K562 (cell line): ENCODE data around the gene ARMC2. TPM values are rescaled to one million over a fixed set of nuclear protein-coding genes. Genes with fewer than 3 reads are reported as not detected.

Source experiments
- ATAC-seq: fragments of 200-7000 bp; cut with Tn5 transposase; 3 replicates; pipeline ENCODE4 v1.9.1; 2020; ENCODE audit warnings: moderate library complexity
- BruUV-seq: library from RNA; stranded (reverse); fragments of 400-500 nt; replicated peaks from 2 replicates; lab custom pipeline; 2021; lab: Mats Ljungman, UMichigan
- CTCF ChIA-PET: fragments of 300-600 bp; formaldehyde crosslinking; extraction: SDS; loops from one replicate; lab custom pipeline; 2021; ENCODE audit warnings: low intra/inter-chr PET ratio; lab: Yijun Ruan, JAX
- POLR2A ChIA-PET: fragments of 300-600, 350-650 bp; sonication (Branson Sonifier 250); formaldehyde crosslinking; extraction: SDS; loops from one replicate; lab custom pipeline; 2021; ENCODE audit warnings: antibody characterized with exemption, inconsistent platforms; lab: Yijun Ruan, JAX
- DNase-seq, 4 experiments: peaks; one replicate each; pipeline versions ENCODE4 v3.0.0 to v3.0.0-alpha.2; 2011 to 2018; ENCODE audit warnings: low spot score in 3 of 4, mixed read lengths in 3 of 4; ENCODE audit errors: extremely low read depth in 1 of 4
- FAIRE-seq: peaks from 2 replicates; lab custom pipeline; 2011; peaks lifted over from hg19 to GRCh38; lab: Jason Lieb, UNC
- H2AFZ ChIP-seq: 2 replicates; pipeline ENCODE4 v1.6.0; 2011; ENCODE audit warnings: low read depth, low read length, control low read depth, inconsistent platforms
- H3K27ac ChIP-seq: fragments of 200-600 bp; 3 replicates; pipeline ENCODE4 v1.8.0; 2011; ENCODE audit warnings: low read depth, mild to moderate bottlenecking, control low read depth, inconsistent platforms, low read length, moderate library complexity, mixed read lengths; ENCODE audit errors: extremely low read depth
- H3K27me3 ChIP-seq, 2 experiments: fragments of 300-600 bp in 1 of 2; 2 replicates in 1 of 2; 3 replicates in 1 of 2; pipeline versions ENCODE4 v1.6.0 to v1.8.0; 2011; ENCODE audit warnings: inconsistent platforms in 2 of 2, low read length in 2 of 2, mild to moderate bottlenecking in 1 of 2, mixed read lengths in 1 of 2, moderate library complexity in 1 of 2; ENCODE audit not compliant: control insufficient read depth in 2 of 2, insufficient read depth in 2 of 2
- H3K36me3 ChIP-seq: fragments of 300-600 bp; 3 replicates; pipeline ENCODE4 v1.8.0; 2011; ENCODE audit warnings: mild to moderate bottlenecking, low read length, inconsistent platforms; ENCODE audit not compliant: control insufficient read depth, insufficient read depth
- H3K4me1 ChIP-seq, 2 experiments: fragments of 200-600 bp in 1 of 2; replicated peaks in 1 of 2; 2 replicates in 1 of 2; 3 replicates in 1 of 2; pipeline versions ENCODE4 v1.5.1 to v1.8.0; 2011; ENCODE audit warnings: inconsistent platforms in 2 of 2, low read length in 2 of 2, mild to moderate bottlenecking in 1 of 2, mixed read lengths in 1 of 2, moderate library complexity in 1 of 2; ENCODE audit not compliant: control insufficient read depth in 2 of 2, insufficient read depth in 2 of 2
- H3K4me2 ChIP-seq: 2 replicates; pipeline ENCODE4 v1.6.1; 2011; ENCODE audit warnings: low read length, control low read depth, inconsistent platforms, mixed read lengths; ENCODE audit not compliant: insufficient read depth
- H3K4me3 ChIP-seq: fragments of 200-600 bp; sonication (generic), shearing (Covaris generic); 2 replicates; pipeline ENCODE4 v1.5.1; 2016; ENCODE audit warnings: control low read depth, inconsistent platforms
- H3K79me2 ChIP-seq: fragments of 200-600 bp; 3 replicates; pipeline ENCODE4 v1.8.0; 2011; ENCODE audit warnings: low read length, inconsistent platforms; ENCODE audit not compliant: control insufficient read depth, insufficient read depth
- H3K9ac ChIP-seq, 2 experiments: 2 replicates each; pipeline versions ENCODE4 v1.6.0 to v1.6.1; 2011; ENCODE audit warnings: low read depth in 2 of 2, low read length in 2 of 2, control low read depth in 1 of 2, inconsistent platforms in 1 of 2, mild to moderate bottlenecking in 1 of 2, mixed read lengths in 1 of 2; ENCODE audit not compliant: insufficient read depth in 1 of 2
- H3K9me1 ChIP-seq: one replicate; pipeline ENCODE4 v1.6.0; 2011; ENCODE audit warnings: inconsistent platforms, mild to moderate bottlenecking, low read length, moderate library complexity; ENCODE audit not compliant: control insufficient read depth, insufficient read depth
- H3K9me3 ChIP-seq: replicated peaks from 2 replicates; pipeline ENCODE4 v1.5.1; 2011; ENCODE audit warnings: low read depth, low read length, inconsistent platforms; ENCODE audit not compliant: control insufficient read depth, insufficient read depth
- H4K20me1 ChIP-seq: replicated peaks from 2 replicates; pipeline ENCODE4 v1.6.1; 2011; ENCODE audit warnings: low read length, inconsistent platforms, mixed read lengths; ENCODE audit not compliant: control insufficient read depth, insufficient read depth
- ARNT ChIP-seq, 2 experiments: fragments of 450-650 bp; IDR thresholded peaks; 2 replicates each; pipeline ENCODE4 v1.6.1; 2016; ENCODE audit warnings: mild to moderate bottlenecking in 1 of 2
- CEBPB ChIP-seq: fragments of 450-650 bp; IDR thresholded peaks from 2 replicates; pipeline ENCODE4 v1.6.1; 2016; ENCODE audit warnings: missing genetic modification characterization, missing compliant biosample characterization
- CREB3L1 ChIP-seq: fragments of 450-650 bp; IDR thresholded peaks from 2 replicates; pipeline ENCODE4 v1.6.1; 2014; ENCODE audit warnings: low read depth, mild to moderate bottlenecking, moderate library complexity, borderline replicate concordance
- DPF2 ChIP-seq: fragments of 450-650 bp; IDR thresholded peaks from 2 replicates; pipeline ENCODE4 v1.6.1; 2016
- FOXK2 ChIP-seq, 2 experiments: fragments of 450-650 bp; IDR thresholded peaks in 1 of 2; conservative IDR thresholded peaks in 1 of 2; 2 replicates each; pipeline ENCODE4 v1.6.1; 2016; ENCODE audit warnings: low read depth in 2 of 2, mild to moderate bottlenecking in 1 of 2
- IFI16 ChIP-seq: fragments of 250-450 bp; sonication (Bioruptor Pico); IDR thresholded peaks from 2 replicates; pipeline ENCODE4 v2.1.2; 2022; ENCODE audit warnings: mild to moderate bottlenecking, inconsistent platforms
- KAT7 ChIP-seq: sonication (generic); formaldehyde crosslinking; IDR thresholded peaks from 2 replicates; pipeline ENCODE4 v1.8.0; 2022; ENCODE audit warnings: missing genetic modification reagents, mild to moderate bottlenecking, borderline replicate concordance
- MED1 ChIP-seq: sonication (generic); formaldehyde crosslinking; IDR thresholded peaks from 2 replicates; pipeline ENCODE4 v1.8.1; 2023; ENCODE audit warnings: missing genetic modification reagents, borderline replicate concordance
- MEF2D ChIP-seq: conservative IDR thresholded peaks from 2 replicates; pipeline ENCODE4 v1.6.1; 2016; ENCODE audit warnings: low read depth, missing genetic modification characterization, missing compliant biosample characterization
- MYNN ChIP-seq, 2 experiments: sonication (generic); formaldehyde crosslinking in 1 of 2; IDR thresholded peaks; 2 replicates each; pipeline versions ENCODE4 v1.5.0 to v1.6.1; 2016 to 2020; ENCODE audit warnings: antibody characterized with exemption in 1 of 2, missing genetic modification reagents in 1 of 2
- NFIX ChIP-seq: fragments of 250-450 bp; sonication (Bioruptor Pico); IDR thresholded peaks from 2 replicates; pipeline ENCODE4 v1.4.0; 2020; ENCODE audit warnings: low read depth, mild to moderate bottlenecking, moderate library complexity
- POLR3A ChIP-seq: IDR thresholded peaks from 2 replicates; pipeline ENCODE4 v1.6.1; 2011; ENCODE audit warnings: borderline replicate concordance, mild to moderate bottlenecking, moderate library complexity; ENCODE audit not compliant: insufficient read length, insufficient read depth; ENCODE audit errors: extremely low read depth
- RBM17 ChIP-seq: fragments of 200-400 bp; formaldehyde crosslinking; IDR thresholded peaks from 2 replicates; pipeline ENCODE4 v1.6.1; 2017; ENCODE audit warnings: low read depth, mild to moderate bottlenecking, low read length, borderline replicate concordance
- SNIP1 ChIP-seq: fragments of 450-650 bp; IDR thresholded peaks from 2 replicates; pipeline ENCODE4 v1.7.1; 2017; ENCODE audit warnings: low read depth, mild to moderate bottlenecking
- SNRNP70 ChIP-seq: fragments of 200-400 bp; formaldehyde crosslinking; optimal IDR thresholded peaks from 2 replicates; pipeline ENCODE3; 2017; ENCODE audit warnings: low read depth, low read length
- SUPT5H ChIP-seq: fragments of 450-650 bp; IDR thresholded peaks from 2 replicates; pipeline ENCODE4 v1.6.1; 2016
- ZNF124 ChIP-seq: sonication (generic); formaldehyde crosslinking; IDR thresholded peaks from 2 replicates; pipeline ENCODE4 v1.8.1; 2022; ENCODE audit warnings: missing genetic modification reagents
- WGBS: fragments of 100-300 bp; shearing (Covaris generic); methylation state at CpG from one replicate; pipeline ENCODE4 v1.1.6; 2016; ENCODE audit warnings: low coverage, mixed read lengths; ENCODE audit not compliant: insufficient coverage; ENCODE audit errors: missing lambda C conversion rate; 5-methylcytosine and 5-hydroxymethylcytosine counted together
- in situ Hi-C: fragments of 300-500 bp; cut with MboI; formaldehyde crosslinking; loops from 4 replicates; pipeline ENCODE4 v1.15.0; 2018; ENCODE audit warnings: inconsistent platforms, mixed read lengths
- intact Hi-C: fragments of 100-400 bp; cut with micrococcal nuclease; formaldehyde crosslinking; loops from 2 replicates; pipeline ENCODE4 v1.14.2; 2022
- polyA plus RNA-seq, 8 experiments: library from polyadenylated mRNA; depleted of rRNA in 4 of 8; stranded (reverse) in 5 of 8; unstranded in 3 of 8; fragments of >200 nt; fragmentation: Nextera tagmentation in 2 of 8; fragmentation: Illumina TruSeq in 1 of 8; extraction: Ambion mirVana in 2 of 8; extraction: Trizol in 1 of 8; gene quantifications; 2 replicates each; pipeline versions ENCODE4 v1.2.1 to v1.2.3, GENCODE V29; 2011 to 2014; ENCODE audit warnings: inconsistent platforms in 1 of 8, missing spikeins in 1 of 8
- total RNA-seq, 7 experiments: library from RNA; depleted of rRNA in 6 of 7; stranded (reverse); fragments of >200 nt in 6 of 7; fragmentation: Illumina TruSeq in 2 of 7; extraction: Trizol in 2 of 7; gene quantifications; 2 replicates each; pipeline versions ENCODE4 v1.2.1 to v1.2.3, GENCODE V29; 2011 to 2021; ENCODE audit warnings: low replicate concordance in 1 of 7
- TF ChIP-seq, protein P1 (sequence below), 3 experiments: fragments of 200-800 bp in 1 of 3; fragments of 250-450 bp in 1 of 3; fragments of 450-650 bp in 1 of 3; sonication (Bioruptor Pico) in 1 of 3; sonication (Bioruptor generic) in 1 of 3; formaldehyde crosslinking in 1 of 3; IDR thresholded peaks; 2 replicates each; pipeline versions ENCODE4 v1.6.1 to v1.8.0; 2016 to 2022; ENCODE audit warnings: mild to moderate bottlenecking in 2 of 3, missing genetic modification characterization in 2 of 3, missing compliant biosample characterization in 1 of 3, moderate library complexity in 1 of 3

ARMC2 gene
- total and polyA plus RNA-seq, 9 of the 15 experiments (the other 6 are each of a cell fraction or from before 2014, with no cell fraction given) = 0.14 to 3.0 (median 0.82) TPM

DNA sequence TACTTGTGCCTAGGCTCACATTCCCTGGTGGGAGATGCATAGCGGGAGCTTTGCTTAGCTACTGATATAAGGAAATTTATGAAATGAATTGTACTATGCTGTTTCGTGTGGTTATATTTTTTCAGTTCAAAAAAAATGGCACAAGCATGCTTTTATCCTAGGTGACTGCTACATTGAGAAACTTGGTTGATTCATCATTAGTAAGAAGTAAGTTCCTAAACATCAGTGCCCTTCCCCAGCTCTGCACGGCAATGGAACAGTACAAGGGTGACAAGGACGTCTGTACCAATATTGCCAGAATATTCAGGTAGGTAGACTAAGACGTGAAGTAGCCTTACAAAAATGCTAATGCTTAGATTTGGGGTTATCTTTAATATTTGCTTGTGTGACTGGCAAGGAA is 79.7 kb downstream of the ARMC2 start (continued):
- no peak for TF ChIP-seq CREB3L1

GRCh38 chr6:108928650-108929049 is 80.4 kb downstream of the ARMC2 start:
- ATAC-seq (no peak), DNase-seq (no peak), FAIRE-seq (no peak)
- H3K27ac ChIP-seq = no peak overlapping the region
- BruUV-seq = no TSS peak
- H3K9me1 ChIP-seq = no peaks in the 10 kb centered on the region
- WGBS = 23% methylated on average over 4 of the region's 4 CpGs
- no peak overlapping the region for H3K4me3 ChIP-seq
- H3K9me3 ChIP-seq = no peaks in the 10 kb centered on the region
- in situ Hi-C loops (no loop called here), intact Hi-C loops (no loop called here)
- no peaks in the 10 kb centered on the region for H3K79me2 ChIP-seq
- no peaks in the 10 kb centered on the region for H3K4me1 ChIP-seq
- peaks cover 6 to 20% of the 10 kb centered on the region in 2 experiments; a peak in 3 of 5 replicates for H3K27me3 ChIP-seq
- no peak overlapping the region for H2AFZ ChIP-seq
- no peak overlapping the region for H3K9ac ChIP-seq
- POLR2A ChIA-PET = interaction anchor here (1.6 kb wide), 1 partner anchor 11 kb away, joined by 5 read pairs; no protein-coding TSS in a partner anchor
- H3K4me2 ChIP-seq = no peak overlapping the region
- H3K36me3 ChIP-seq = no peaks in the 10 kb centered on the region
- no peaks in the 10 kb centered on the region for H4K20me1 ChIP-seq
- CTCF ChIA-PET = no interaction called here
- no peak for TF ChIP-seq SNIP1
- TF ChIP-seq SNRNP70 = no peak
- TF ChIP-seq MYNN (IDR thresholded peaks at IDR 0.05) = no peak
- no peak for TF ChIP-seq MYNN (CRISPR knock-in tag; IDR thresholded peaks at IDR 0.05)
- TF ChIP-seq SUPT5H = no peak
- no peak for TF ChIP-seq MED1 (CRISPR knock-in tag)
- TF ChIP-seq CEBPB (tag) = no peak
- TF ChIP-seq, protein P1, sequence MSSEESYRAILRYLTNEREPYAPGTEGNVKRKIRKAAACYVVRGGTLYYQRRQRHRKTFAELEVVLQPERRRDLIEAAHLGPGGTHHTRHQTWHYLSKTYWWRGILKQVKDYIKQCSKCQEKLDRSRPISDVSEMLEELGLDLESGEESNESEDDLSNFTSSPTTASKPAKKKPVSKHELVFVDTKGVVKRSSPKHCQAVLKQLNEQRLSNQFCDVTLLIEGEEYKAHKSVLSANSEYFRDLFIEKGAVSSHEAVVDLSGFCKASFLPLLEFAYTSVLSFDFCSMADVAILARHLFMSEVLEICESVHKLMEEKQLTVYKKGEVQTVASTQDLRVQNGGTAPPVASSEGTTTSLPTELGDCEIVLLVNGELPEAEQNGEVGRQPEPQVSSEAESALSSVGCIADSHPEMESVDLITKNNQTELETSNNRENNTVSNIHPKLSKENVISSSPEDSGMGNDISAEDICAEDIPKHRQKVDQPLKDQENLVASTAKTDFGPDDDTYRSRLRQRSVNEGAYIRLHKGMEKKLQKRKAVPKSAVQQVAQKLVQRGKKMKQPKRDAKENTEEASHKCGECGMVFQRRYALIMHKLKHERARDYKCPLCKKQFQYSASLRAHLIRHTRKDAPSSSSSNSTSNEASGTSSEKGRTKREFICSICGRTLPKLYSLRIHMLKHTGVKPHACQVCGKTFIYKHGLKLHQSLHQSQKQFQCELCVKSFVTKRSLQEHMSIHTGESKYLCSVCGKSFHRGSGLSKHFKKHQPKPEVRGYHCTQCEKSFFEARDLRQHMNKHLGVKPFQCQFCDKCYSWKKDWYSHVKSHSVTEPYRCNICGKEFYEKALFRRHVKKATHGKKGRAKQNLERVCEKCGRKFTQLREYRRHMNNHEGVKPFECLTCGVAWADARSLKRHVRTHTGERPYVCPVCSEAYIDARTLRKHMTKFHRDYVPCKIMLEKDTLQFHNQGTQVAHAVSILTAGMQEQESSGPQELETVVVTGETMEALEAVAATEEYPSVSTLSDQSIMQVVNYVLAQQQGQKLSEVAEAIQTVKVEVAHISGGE (CRISPR knock-in tag; IDR thresholded peaks at IDR 0.05) = no peak
- no peak for TF ChIP-seq FOXK2 (conservative IDR thresholded peaks at IDR 0.05 in 1 of 2, IDR thresholded peaks at IDR 0.05 in 1 of 2; ENCODE audit: low read depth in 2 of 2)
- no peak for TF ChIP-seq POLR3A
- no peak for TF ChIP-seq DPF2
- no peak for TF ChIP-seq ARNT (IDR thresholded peaks at IDR 0.05)
- TF ChIP-seq NFIX = no peak
- TF ChIP-seq IFI16 (CRISPR knock-in tag) = no peak
- TF ChIP-seq MEF2D = no peak
- no peak for TF ChIP-seq KAT7 (CRISPR knock-in tag)
- TF ChIP-seq RBM17 = no peak
- no peak for TF ChIP-seq ZNF124 (CRISPR knock-in tag)
